Spleen (tissue), 7 donors: ENCODE results near the gene L1CAM.

ENCODE experiments used
- POLR2A ChIP-seq, 3 donors: fragments of 450-650 bp; IDR thresholded peaks; one replicate each; pipeline ENCODE4 v1.5.1; 2017; ENCODE audit warnings: antibody characterized with exemption in 3 of 3, mild to moderate bottlenecking in 1 of 3
- TF ChIP-seq, protein P1 (sequence below), 11 experiments: fragments of 200-600 bp in 7 of 11; fragments of 450-650 bp in 4 of 11; sonication (generic) in 4 of 11; IDR thresholded peaks in 8 of 11; conservative IDR thresholded peaks in 3 of 11; 1 replicate in 7 of 11; 2 replicates in 4 of 11; pipeline versions ENCODE4 v1.4.0 to v1.8.0; 2016 to 2021; ENCODE audit warnings: antibody characterized with exemption in 11 of 11, inconsistent platforms in 4 of 11, mild to moderate bottlenecking in 1 of 11
- donor health status: DM: no; HTN: no; CAD: no; lungs with moderate emphysema.
- donor health status: DM: no; HTN: no; CAD: no.
- donor health status: DM: no; HTN: no; CAD: no.

DNA sequence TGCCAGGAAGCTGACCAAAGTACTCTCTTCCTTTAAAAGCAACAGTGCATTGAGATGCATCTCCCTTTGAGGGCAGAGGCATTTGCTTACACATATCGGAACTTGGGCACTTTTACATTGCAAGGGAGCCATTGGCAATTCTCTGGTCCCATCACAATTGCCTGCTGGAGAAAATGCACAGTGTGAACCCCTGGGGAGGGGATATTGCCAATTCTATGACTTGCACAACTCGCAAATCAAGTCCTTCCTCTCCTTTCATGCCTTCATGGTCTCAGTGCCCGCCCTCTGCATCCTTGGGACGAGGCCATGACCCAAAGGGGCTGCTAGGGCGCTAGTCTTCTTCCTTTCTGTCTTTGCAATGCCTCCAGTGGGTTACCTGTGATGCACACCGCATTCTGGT, 40.8 kb downstream of the L1CAM start:
- TF ChIP-seq, protein P1, sequence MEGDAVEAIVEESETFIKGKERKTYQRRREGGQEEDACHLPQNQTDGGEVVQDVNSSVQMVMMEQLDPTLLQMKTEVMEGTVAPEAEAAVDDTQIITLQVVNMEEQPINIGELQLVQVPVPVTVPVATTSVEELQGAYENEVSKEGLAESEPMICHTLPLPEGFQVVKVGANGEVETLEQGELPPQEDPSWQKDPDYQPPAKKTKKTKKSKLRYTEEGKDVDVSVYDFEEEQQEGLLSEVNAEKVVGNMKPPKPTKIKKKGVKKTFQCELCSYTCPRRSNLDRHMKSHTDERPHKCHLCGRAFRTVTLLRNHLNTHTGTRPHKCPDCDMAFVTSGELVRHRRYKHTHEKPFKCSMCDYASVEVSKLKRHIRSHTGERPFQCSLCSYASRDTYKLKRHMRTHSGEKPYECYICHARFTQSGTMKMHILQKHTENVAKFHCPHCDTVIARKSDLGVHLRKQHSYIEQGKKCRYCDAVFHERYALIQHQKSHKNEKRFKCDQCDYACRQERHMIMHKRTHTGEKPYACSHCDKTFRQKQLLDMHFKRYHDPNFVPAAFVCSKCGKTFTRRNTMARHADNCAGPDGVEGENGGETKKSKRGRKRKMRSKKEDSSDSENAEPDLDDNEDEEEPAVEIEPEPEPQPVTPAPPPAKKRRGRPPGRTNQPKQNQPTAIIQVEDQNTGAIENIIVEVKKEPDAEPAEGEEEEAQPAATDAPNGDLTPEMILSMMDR (IDR thresholded peaks at IDR 0.05 in 8 of 11, conservative IDR thresholded peaks at IDR 0.05 in 3 of 11) = no peak
- TF ChIP-seq POLR2A (IDR thresholded peaks at IDR 0.05) = no peak
